Brain microvascular endothelial cell (primary cell): Measurements from ENCODE around the gene CUL9.

Source experiments
- DNase-seq: peaks from one replicate; pipeline ENCODE4 v3.0.0-alpha.2; 2020
- H3K27ac ChIP-seq: fragments of 250-450 bp; sonication (Bioruptor Pico); 2 replicates; pipeline ENCODE4 v1.5.1; 2020; ENCODE audit warnings: mild to moderate bottlenecking, moderate library complexity
- H3K27me3 ChIP-seq: fragments of 250-450 bp; sonication (Bioruptor Pico); replicated peaks from 2 replicates; pipeline ENCODE4 v1.5.1; 2020; ENCODE audit warnings: mild to moderate bottlenecking
- H3K36me3 ChIP-seq: fragments of 250-450 bp; sonication (Bioruptor Pico); replicated peaks from 2 replicates; pipeline ENCODE4 v1.5.1; 2020; ENCODE audit warnings: mild to moderate bottlenecking
- H3K4me3 ChIP-seq: 2 replicates; pipeline ENCODE4 v1.5.1; 2011; ENCODE audit warnings: low read depth, mild to moderate bottlenecking, control low read depth, low read length, moderate library complexity
- in situ Hi-C: cut with HindIII; loops from 2 replicates; pipeline ENCODE4 v1.10.0; 2017; ENCODE audit warnings: low sequenced_read_pairs, low pct_ligation_motif_present
- TF ChIP-seq, protein P1 (sequence below): IDR thresholded peaks from 2 replicates; pipeline ENCODE4 v1.5.1; 2011; ENCODE audit warnings: low read depth, mild to moderate bottlenecking, moderate library complexity, low read length, control low read depth, inconsistent platforms; ENCODE audit errors: missing control alignments

Gene CUL9

DNA sequence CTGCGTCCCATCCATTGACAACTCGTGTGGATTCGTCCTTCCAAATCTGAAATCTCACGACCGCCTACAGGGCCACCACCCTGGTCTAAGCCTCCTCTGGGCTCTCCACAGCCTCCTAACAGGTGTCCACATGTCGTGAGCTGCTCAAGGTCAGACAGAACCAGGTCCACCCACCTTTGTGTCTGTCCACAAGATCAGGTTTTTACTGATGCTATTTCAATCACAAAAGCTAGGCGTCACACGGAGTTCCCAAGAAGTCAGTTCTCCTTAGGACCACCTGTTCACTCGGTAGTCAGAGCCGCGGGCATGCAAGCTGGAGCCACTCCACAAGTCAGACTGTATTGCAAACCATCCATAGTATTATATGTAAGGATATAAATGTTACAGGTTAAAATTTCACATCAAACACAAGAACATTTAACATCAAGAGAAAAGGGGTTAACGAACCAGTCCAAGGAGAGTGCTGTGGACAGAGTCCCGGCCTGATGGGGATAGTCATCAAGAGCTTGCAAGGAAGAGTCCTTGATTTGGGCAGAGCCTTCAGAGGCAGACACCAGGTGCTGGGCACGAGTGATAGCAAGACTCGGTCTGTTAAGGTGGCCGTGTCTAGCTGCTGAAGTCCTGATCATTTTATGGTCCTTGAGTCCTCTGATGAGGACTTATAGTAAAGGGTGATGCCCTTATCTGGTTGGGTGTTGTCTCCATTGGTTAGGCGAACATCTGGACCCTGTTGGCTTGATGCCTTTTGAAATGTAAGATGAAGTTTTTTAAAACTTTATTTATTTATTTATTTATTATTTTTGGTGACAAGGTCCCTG is 48.0 kb downstream of the CUL9 start:
- no peaks in the 10 kb centered on the region for H3K36me3 ChIP-seq
- TF ChIP-seq, protein P1, sequence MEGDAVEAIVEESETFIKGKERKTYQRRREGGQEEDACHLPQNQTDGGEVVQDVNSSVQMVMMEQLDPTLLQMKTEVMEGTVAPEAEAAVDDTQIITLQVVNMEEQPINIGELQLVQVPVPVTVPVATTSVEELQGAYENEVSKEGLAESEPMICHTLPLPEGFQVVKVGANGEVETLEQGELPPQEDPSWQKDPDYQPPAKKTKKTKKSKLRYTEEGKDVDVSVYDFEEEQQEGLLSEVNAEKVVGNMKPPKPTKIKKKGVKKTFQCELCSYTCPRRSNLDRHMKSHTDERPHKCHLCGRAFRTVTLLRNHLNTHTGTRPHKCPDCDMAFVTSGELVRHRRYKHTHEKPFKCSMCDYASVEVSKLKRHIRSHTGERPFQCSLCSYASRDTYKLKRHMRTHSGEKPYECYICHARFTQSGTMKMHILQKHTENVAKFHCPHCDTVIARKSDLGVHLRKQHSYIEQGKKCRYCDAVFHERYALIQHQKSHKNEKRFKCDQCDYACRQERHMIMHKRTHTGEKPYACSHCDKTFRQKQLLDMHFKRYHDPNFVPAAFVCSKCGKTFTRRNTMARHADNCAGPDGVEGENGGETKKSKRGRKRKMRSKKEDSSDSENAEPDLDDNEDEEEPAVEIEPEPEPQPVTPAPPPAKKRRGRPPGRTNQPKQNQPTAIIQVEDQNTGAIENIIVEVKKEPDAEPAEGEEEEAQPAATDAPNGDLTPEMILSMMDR: no peak
- peaks cover 2% of the 10 kb centered on the region for H3K27me3 ChIP-seq
- in situ Hi-C loops: no loop called here
- no peak for DNase-seq
- H3K4me3 ChIP-seq: no peak overlapping the region
- H3K27ac ChIP-seq: no peak overlapping the region

DNA sequence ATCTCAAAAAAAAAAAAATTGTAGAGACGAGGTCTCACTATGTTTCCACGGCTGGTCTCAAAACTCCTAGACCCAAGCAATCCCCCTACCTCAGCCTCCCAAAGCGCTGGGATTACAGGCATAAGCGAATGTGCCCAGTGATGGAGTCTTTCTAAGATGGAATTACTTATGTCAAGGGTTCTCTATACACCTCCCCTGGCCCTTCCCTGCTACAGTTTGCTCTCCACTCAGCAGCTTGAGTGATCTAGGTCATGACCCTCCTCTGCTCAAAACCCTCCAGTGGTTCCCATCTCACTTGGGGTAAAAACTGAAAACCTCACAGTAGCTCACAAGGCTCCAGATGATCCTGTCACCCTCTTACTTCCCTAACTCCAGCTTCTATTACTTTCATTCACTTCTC is 49.1 kb downstream of the CUL9 start:
- TF ChIP-seq, protein P1: no peak
- no peaks in the 10 kb centered on the region for H3K36me3 ChIP-seq
- no peak overlapping the region for H3K4me3 ChIP-seq
- no peak for DNase-seq
- in situ Hi-C loops: no loop called here
- peaks cover 2% of the 10 kb centered on the region for H3K27me3 ChIP-seq
- H3K27ac ChIP-seq: no peak overlapping the region

- in situ Hi-C loops: no loop called here
- Histone ChIP-seq H3K36me3 (no peaks in the 10 kb centered on the region), H3K4me3 (no peak overlapping the region), H3K27ac (no peak overlapping the region), H3K27me3 (peaks cover 2% of the 10 kb centered on the region)
- TF ChIP-seq, protein P1: no peak
- no peak for DNase-seq
Measured at GRCh38 chr6:43231735-43232450, 49.9 kb downstream of the CUL9 start.

GRCh38 chr6:43235841-43236240 is 53.8 kb downstream of the CUL9 start:
- Histone ChIP-seq H3K27me3 (peaks cover 7% of the 10 kb centered on the region), H3K4me3 (no peak overlapping the region), H3K27ac (no peak overlapping the region), H3K36me3 (no peaks in the 10 kb centered on the region)
- TF ChIP-seq, protein P1: no peak
- in situ Hi-C loops: no loop called here
- no peak for DNase-seq

GRCh38 chr6:43239054-43239453 is 57.1 kb downstream of the CUL9 start:
- TF ChIP-seq, protein P1: no peak
- in situ Hi-C loops: no loop called here
- H3K27ac ChIP-seq: no peak overlapping the region
- DNase-seq: no peak
- H3K4me3 ChIP-seq: no peak overlapping the region
- no peaks in the 10 kb centered on the region for H3K36me3 ChIP-seq
- peaks cover 34% of the 10 kb centered on the region for H3K27me3 ChIP-seq
